HUDEP-2 (cell line): Measurements from ENCODE around the gene PIN1.

Experiments
- DNase-seq, 76 experiments: peaks; one replicate each; lab custom pipeline; 2025; ENCODE audit not compliant: unreplicated experiment in 76 of 76; lab: John Stamatoyannopoulos, UW

PIN1 gene

DNA sequence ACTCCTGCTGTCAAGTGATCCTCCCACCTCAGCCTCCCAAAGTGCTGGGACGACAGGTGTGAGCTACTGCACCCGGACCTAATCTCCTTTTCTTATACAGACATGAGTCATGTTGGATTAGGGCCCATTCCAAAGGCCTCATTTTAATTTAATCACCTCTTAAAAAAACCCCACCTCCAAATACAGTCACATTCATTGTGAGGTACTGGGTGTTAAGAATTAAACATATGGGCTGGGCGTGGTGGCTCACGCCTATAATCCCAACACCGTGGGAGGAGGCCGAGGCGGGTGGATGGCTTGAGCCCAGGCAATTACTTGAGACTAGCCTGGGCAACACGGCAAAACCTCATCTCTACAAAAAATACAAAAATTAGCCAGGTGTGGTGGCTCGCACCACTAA lies 46.6 kb downstream of the PIN1 start:
- peak in 10 of 76 experiments; percentile 3 to 39 (median 16) for DNase-seq

DNA sequence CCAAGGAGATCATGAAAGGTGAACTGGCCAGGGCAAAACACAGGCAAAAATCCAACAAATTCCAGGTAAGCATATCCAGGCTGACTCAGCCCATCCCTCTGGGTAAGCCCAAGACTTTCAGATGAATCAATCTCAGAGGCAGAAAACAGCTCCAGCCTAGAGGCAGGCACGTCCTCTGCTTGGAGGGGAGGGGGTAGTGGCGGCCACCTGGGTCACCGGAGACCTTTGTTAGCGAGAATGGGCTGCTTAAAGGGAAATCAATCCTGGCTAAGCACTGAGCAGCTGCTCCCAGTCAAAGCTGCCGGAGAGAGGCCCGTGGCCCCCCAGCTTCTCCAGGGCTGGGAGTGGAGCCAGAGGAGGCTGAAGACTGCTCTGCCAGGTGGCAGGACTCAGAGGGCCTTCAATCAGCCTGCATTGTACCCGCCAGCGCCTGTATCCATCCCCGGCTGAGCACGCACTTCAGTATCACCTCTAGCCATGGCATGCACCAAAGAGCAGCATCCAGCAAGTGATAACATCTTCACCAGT lies 48.2 kb downstream of the PIN1 start:
- no peak for DNase-seq

GRCh38 chr19:9883764-9884163 lies 48.6 kb downstream of the PIN1 start:
- DNase-seq = no peak

GRCh38 chr19:9885077-9885552 lies 50.0 kb downstream of the PIN1 start:
- DNase-seq = no peak

DNA sequence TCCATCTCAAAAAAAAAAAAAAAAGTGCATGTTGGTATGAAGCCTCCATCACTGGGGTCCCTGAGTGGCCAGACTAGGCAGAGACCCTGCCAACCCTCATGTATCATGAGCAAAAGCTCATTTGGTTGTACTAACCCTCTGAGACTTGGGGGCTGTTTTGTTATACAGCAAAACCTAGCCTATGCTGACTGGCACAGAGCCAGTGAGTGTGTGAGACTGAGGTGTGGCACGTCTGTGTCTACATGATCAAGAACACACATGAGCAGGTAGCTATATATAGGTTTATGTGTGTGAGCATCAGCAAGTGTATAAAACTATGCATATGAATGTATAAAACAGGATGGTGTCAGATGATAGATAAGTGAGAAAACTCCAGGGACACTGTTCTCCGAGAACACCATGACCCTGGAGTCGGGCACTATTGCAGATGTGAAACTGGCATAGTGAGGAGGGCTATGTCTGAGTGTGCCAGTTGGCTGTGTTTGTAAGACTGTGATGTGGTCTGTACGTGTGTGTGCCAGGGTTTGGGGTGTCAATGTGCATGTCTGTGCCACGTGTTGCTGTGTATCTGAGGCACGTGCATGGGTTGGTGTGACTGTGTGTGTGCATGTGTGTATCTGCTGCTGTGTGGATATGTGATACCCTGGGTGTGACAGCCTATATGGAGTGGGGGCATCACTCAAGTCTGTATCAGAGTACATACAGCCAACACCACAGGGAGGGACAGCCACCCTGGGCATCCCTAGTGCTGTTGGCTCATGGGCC lies 56.7 kb downstream of the PIN1 start:
- DNase-seq = no peak
